ENCODE data around the gene PALS1.

DNA sequence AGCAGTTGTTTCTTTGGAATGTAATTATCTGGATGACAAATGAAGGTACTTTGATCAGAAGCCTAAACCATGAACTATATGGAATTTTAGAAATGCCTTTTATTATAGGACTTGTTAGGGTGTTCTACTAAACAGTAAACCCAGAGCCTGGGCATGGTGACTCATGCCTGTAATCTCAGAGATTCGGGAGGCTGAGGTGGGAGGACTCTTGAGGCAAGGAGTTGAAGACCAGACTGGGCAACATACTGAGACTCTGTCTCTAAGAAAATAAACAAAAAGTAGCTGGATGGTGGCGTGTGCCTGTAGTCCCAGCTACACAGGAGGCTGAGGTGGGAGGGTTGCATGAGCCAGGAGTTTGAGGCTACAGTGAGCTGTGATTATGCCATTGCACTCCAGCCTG lies 23.9 kb downstream of the PALS1 start:
- TF ChIP-seq POLR2A (IDR thresholded peaks at IDR 0.05; ENCODE audit: low read length) (no peak), GATA1 (IDR thresholded peaks at IDR 0.05; ENCODE audit: low read depth, low read length) (no peak)
